HG02938 (cell line): ENCODE measurements around the gene GPRC5A.

Experiments used
- ATAC-seq: cut with Tn5 transposase; IDR thresholded peaks from one replicate; pipeline ENCODE4 v1.9.1; 2021; ENCODE audit warnings: mild to moderate bottlenecking, moderate library complexity; ENCODE audit not compliant: unreplicated experiment

GPRC5A gene

DNA sequence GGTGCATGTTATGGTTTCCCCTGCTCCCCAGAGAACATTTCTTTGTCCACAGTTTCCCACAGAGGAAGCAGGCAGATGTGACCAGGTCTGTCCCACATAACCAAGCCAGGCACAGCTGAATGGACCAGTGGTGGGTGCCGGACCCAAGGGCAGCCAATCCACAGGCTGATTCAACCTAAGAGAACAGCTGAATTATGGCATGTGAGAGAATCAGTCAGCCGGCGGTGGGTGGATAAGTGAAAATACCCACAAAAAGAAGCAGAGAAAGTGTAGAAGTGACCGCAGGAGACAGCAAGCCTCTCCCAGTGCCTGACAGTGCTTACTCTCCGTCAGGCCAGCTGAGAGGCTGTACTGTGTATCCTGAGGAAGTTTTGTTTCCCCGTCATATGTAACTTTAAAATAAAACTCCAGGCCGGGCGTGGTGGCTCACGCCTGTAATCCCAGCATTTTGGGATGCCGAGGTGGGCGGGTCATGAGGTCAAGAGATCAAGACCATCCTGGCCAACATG is 45.7 kb downstream of the GPRC5A start:
- ATAC-seq = no peak

DNA sequence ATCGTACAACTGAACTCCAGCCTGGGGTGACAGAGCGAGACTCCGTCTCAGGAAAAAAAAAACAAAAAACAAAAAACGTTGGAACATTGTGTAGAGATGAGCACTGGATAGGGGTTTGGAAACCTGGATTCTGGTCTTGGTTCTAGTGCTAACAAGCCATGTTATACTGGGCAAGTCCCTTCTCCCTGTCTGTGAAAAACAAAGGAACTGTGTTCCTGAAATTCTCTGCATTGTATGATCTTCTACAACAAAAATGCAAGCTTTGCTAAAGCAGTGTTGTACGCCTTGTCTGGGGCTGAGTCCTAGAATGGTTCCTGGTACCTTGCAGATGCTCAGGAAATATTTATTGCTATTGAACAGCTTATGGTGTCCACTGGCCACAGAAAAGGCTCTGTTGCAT is 47.2 kb downstream of the GPRC5A start:
- no peak for ATAC-seq

DNA sequence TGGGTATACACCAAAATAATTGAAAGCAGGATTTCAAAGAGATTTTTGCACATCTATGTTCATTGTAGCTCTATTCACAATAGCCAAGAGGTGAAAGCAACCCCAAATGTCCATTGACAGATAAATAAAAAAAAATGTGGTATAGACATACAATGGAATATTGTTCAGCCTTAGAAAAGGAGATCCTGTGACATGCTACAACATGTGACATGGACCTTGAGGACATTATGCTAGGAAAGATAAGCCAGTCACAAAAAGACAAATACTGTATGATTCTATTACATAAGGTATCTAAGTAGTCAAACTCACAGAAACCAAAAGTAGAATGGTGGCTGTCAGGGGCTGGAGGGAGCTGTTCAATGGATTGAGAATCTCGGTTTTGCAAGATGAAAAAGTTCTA is 48.5 kb downstream of the GPRC5A start:
- no peak for ATAC-seq

DNA sequence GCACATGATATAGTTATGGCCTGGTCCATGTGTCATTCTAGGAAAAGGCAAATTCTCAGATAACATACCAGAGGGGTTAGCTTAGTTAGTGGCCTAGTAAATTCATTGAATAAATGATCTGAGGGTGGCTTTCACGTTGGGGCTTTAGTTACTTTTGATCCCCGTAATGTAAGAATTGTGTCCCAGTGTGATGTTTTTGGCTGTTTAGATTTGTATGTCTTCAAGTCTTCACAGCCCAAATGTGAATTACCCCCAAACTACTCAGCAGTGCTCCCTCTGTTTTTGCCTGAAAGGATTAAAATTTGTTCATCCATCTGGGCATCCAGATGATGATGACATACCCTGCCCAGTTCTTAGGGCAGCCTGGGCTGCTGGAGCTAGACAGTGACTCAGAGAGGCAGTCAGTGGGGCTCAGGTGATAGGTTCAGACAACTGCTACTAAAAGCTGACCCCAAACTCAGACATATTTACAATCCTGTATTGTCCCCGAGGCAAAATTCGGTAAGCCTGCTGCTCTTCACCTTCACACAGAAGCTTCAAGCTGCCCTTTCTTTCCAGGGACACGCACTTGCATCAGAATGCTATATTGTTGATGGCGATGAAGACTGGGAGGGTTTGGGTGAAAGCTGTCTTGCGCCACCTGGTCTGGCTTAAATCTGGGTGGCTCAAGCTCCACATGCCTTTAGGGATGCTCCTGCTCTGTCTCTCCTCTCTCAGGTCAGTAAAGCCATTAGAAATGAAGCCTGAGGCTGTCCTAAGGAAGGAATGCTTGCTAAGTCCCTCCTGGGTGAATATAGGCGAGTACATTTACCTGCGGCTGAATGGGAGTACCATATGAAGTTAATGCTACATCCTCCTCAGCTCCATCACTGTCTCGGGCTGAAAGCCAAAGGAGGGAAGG is 50.3 kb downstream of the GPRC5A start:
- no peak for ATAC-seq

DNA sequence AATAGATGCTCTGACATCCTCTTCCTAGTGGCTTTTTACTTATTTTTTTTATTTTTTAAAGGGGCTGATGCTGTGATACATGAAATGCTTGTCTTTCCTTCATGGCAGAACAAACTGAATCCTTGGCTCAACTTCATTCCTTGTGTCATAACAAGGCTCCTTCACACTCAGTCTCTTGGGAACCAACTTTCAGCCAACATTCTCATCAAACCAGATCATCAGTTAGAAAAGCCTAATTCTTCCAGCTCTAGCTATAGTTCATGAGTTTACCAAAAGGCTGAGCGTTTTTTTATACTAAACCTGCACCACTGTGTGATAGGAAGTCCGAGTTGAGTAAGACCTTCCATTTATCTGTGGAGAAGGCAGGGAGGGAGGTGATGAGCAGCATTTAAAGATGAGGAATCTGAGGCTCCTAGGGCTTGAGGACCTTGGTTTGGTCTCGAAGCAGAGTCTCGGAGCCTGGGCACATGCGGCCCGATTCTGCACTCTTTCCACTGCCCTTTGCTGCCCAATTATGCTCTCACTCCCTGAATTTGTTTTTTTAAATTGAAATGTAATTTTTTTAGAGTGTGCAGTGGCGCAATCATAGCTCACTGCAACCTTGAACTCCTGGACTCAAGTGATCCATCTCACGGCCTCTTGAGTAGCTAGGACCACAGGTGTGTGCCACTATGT is 52.4 kb downstream of the GPRC5A start:
- ATAC-seq = no peak

- ATAC-seq = no peak
Observed at GRCh38 chr12:12945591-12945990, 54.2 kb downstream of the GPRC5A start.

- no peak for ATAC-seq
Observed at GRCh38 chr12:12946686-12947355, 55.5 kb downstream of the GPRC5A start.

GRCh38 chr12:12947902-12948301 is 56.5 kb downstream of the GPRC5A start:
- ATAC-seq = no peak

DNA sequence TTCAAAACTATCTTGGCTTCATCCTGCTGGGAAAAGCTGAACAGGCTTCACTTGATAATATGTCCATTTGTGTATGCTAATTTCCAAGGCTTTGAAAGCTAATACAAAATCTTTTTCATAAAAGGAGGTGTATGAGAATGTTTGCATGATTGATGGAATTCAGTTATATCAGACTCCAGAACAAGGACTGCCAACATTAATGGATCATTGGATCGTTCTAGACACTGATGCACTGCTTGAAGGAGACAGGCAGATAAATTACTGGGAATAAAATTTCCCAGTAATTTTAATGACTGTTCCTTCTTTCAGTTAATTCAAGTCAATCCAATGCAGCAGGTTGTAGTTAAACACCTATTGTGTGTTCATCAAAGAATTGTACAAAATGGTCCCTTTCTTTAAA is 60.1 kb downstream of the GPRC5A start:
- ATAC-seq = no peak

GRCh38 chr12:12952036-12952435 is 60.7 kb downstream of the GPRC5A start, which contains the start of gene GPRC5D:
Gene GPRC5D (minus strand): TSS chr12:12952170. CDS start chr12:12950384, 1,786 bp downstream.
- no peak for ATAC-seq

- ATAC-seq = no peak
Observed at GRCh38 chr12:12954356-12954755, 63.0 kb downstream of the GPRC5A start.

DNA sequence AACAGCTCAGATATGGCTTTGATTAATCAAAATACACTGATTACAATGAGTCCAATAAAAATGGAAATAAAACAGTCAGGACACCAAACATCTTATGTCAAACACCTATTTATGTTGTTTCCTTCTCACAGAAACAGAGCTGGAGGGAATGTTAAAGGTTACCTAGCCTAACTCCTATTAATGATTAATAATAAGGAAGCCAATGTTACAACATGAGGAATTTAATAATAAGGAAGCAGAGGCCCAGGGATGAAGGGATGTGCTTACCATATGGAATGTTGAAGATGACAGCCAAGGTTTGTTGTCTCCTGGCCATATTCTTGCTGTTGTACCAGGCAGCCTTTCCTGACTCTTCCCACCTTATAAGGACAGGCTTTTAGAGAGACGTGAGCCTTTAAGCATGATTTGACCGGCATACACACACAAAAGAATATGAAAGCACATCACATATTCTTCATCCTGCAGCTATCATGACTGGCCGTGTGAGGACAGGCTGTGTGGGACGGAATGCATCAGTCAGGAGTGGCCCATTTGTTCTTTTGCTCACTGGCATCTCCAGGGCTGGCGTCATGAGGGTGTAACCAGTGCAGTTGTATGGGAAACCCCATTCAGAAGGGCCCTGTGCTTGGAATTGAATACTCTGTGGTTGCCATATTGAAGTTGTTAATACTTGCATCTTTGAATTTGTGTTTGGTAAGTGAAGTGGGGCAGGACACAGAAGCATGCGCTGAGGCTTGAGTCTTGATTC is 63.7 kb downstream of the GPRC5A start:
- ATAC-seq = no peak

DNA sequence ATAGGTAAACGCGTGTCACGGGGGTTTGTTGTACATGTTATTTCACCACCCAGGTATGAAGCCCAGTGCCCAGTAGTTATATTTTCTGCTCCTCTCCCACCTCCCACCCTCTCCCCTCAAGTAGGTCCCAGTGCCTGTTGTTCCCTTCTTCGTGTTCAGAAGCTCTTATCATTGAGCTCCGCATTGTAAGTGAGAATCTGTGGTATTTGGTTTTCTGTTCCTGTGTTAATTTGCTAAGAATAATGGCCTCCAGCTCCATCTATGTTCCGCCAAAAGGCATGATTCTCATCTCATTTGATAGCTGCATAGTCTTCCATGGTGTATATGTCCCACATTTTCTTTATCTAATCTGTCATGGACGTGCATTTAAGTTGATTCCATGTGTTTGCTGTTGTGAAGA is 67.5 kb downstream of the GPRC5A start:
- no peak for ATAC-seq

DNA sequence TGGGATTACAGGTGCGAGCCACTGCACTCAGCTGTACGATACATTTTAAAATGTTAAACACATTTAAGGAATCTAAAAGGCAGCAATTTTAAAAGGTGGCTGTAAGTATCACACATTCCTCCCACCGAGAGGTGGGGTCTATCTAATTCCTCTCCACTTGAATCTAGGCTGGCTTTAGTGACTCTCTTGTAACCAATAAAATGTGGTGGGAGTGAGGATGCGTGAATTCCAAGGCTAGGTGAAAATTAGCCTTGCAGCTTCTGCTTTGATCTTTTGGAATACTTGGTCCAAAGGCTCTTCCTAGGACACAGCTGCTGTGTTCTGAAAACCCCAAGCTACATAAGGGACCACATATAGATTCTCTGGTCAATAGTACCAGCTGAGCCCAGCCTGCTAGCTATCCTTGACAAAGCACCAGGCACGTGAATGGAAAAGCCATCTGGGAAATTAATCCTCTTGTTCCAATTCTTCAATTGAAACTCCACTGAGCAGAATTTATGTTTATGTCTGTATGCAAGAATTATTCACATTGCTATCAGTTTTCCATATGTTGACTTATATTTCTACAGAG is 69.4 kb downstream of the GPRC5A start:
- ATAC-seq = no peak

- ATAC-seq = no peak
Observed at GRCh38 chr12:12964255-12964654, 72.9 kb downstream of the GPRC5A start.

- ATAC-seq = no peak
Observed at GRCh38 chr12:12965836-12966235, 74.5 kb downstream of the GPRC5A start.
